Measurements from ENCODE around the gene PDCD5.
A peak's percentile ranks its signal among the peaks of the same experiment; 100 is the strongest.
"Not testable (repeated sequence)": the region's sequence is repeated elsewhere in the genome, so short reads cannot be mapped to it uniquely, and the experiment has no call there.

The PDCD5 gene

GRCh38 chr19:32580353-32580900 lies 563 bp upstream of the PDCD5 start:
- no peak for DNase-seq

DNA sequence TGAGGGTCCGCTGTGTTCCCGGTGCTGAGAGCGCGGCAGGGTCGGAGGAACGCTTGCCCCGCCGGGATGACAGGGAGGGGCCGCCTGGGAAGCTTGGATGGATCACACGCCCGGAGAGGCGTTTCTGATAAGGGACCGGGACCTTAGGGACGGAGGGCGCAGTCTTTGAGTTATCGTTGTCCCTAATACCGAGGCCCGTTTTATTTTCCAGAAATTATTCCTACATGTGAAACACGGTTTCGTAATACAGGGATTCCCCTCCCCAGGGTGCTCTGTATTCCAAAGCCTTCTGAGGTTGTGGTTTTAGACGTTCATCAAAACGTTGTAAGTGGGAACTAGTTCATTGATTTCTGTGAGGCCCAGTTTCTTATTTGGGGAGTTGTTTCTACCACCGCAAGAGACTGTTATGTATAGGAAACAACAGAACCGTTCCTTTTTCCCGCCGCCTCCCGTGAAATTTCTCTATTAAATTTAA lies 752 bp downstream of the PDCD5 start:
- peak; percentile 5 for DNase-seq

- DNase-seq = not testable (repeated sequence)
Measured at GRCh38 chr19:32587747-32588504, 6.9 kb downstream of the PDCD5 start.

DNA sequence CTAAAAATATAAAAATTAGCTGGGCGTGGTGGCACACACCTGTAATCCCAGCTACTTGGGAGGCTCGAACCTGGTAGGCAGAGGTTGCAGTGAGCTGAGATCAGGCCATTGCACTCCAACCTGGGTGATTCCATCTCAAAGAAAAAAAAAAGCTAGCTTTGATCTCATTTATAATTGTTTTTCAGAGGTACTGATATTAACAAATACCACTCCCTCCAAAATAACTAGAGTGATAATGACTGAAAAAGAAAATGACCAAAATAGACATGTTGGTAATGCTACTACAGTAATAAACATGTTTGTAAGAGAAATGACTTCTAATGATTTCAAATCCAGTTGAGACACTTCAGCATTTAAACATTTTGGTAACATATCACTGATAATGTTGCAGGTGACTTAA lies 13.0 kb downstream of the PDCD5 start:
- DNase-seq = no peak

DNA sequence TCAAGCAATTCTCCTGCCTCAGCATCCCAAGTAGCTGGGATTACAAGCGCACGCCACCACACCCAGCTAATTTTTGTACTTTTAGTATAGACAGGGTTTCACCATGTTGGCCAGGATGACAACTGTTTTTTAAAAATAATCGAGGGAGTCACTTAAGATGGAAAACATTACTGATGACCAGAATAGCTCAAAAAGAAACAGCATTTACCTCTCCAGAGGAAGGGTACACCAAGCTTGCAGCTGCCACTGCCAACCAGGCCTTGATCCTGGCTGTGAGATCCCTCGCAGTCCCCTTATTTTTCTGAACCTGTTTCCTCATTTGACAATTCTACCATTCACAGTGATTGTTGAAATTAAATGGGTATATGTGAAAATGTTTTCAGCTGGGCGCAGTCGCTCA lies 14.5 kb downstream of the PDCD5 start:
- DNase-seq = no peak

DNA sequence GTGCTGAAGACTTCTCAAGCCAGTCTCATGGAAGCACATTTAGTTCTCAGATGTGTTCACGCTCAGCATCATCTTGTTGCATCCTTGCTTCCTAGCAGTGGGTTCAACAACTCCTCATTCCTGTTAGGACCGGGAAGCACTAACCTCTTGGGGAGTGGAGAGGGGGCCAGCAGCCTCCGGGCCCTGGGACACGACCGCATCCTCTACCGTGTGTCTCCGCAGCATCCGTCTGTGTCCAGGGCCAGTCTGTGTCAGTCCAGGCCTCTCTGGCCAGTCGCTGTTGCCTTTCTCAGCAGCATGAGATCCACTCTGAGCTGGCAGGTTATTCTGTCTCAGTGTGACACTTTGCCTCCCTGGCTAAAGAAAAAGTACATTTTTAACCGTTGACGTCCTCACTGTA lies 17.0 kb downstream of the PDCD5 start:
- no peak for DNase-seq

DNA sequence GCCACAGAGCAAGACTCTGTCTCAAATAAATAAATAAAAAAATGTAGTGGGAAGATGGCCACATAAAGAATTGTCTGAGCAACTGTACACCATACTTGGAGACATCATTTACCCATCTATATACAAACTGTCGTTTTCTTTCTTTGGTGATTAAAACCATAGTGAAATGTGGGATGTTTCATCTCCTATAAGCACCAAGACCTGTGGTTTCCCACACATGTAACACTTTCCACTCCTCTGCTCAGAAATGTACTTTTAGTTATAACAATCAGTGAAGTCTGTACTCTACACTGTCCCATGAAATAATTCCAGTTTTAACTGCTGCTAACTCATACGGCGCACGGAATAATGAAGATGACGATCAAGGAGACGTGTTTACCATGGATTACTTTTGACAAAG lies 18.3 kb downstream of the PDCD5 start:
- no peak for DNase-seq

GRCh38 chr19:32599736-32600157 lies 18.8 kb downstream of the PDCD5 start:
- peak; percentile 48 for DNase-seq

- no peak for DNase-seq
Measured at GRCh38 chr19:32603961-32604360, 23.0 kb downstream of the PDCD5 start.

DNA sequence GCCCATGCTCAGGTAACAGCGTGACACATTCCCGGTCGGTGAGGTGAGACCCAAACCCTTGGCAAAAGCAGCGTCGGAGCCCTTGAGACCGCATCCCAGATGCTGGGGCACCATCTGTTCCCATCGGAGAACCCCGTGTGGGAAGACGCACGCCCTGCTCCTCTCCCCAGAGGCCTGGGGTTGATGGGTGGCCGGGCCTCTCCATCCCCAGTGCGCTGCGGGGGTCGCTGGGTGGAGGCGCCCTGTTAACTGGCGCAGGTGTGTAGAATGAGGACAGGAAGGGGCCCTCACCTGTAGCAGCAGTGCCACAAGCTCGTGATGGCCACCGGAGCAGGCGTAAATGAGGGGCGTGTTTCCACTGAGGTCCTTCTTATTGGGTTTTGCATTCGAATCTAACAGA lies 24.6 kb downstream of the PDCD5 start:
- no peak for DNase-seq

DNA sequence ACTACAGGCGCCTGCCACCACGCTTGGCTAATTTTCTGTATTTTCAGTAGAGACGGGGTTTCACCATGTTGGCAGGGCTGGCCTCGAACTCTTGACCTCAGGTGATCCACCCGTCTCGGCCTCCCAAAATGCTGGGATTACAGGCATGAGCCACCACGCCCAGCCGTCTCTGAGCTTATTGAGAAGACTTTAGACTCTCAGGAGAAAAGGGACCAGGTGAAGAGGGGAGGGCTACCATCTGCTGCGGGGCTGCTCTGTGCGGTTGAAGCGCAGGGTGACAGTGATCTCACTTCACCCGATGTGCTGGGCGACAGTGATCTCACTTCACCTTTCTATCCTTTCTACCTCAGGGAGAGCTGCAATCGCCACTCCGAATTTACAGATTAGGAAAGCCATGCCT lies 25.3 kb downstream of the PDCD5 start:
- DNase-seq = no peak

GRCh38 chr19:32607479-32607878 lies 26.5 kb downstream of the PDCD5 start:
- DNase-seq = no peak

DNA sequence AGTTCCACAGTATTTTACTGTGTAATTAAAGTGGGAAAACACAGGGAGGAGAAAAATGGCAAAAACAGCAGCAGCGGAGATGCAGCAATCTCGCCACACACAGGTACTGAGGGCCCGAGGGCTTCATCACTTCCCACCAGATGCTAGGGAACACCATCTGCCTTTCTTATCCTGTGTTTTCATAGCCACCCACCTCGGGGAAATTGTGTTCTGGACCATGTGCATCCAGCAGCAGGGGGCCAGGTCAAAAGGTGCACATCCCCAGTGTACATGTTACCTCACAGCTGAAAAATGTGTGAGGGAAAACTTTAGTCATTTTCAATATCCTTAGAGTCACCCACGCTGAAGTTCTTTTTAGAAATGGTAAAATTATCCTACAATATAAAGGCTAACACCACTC lies 30.2 kb downstream of the PDCD5 start:
- DNase-seq = no peak

GRCh38 chr19:32613008-32613407 lies 32.0 kb downstream of the PDCD5 start:
- DNase-seq = no peak

GRCh38 chr19:32614916-32615315 lies 33.9 kb downstream of the PDCD5 start:
- DNase-seq = no peak

DNA sequence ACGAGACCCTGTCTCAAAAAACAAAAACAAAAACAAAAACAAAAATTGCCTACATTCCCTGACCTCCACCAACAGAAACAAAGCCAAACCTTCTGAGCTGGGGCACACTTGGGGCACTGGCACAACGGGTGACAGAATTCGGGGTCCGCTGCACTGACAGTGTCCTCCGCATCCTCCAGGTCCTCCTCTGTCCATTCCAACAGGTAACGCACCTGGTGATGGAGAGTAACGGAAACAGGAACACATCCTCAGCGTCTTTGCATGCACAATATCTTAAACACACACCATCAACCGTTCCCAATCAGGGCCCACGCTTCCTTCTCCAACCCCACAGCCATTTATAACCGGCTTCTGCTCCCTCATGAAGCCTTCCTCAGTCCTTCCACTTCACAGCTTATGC lies 34.6 kb downstream of the PDCD5 start:
- no peak for DNase-seq

- no peak for DNase-seq
Measured at GRCh38 chr19:32619051-32619685, 38.2 kb downstream of the PDCD5 start.

GRCh38 chr19:32622002-32622401 lies 41.0 kb downstream of the PDCD5 start:
- DNase-seq = no peak

GRCh38 chr19:32624410-32624809 lies 43.4 kb downstream of the PDCD5 start:
- DNase-seq = no peak

DNA sequence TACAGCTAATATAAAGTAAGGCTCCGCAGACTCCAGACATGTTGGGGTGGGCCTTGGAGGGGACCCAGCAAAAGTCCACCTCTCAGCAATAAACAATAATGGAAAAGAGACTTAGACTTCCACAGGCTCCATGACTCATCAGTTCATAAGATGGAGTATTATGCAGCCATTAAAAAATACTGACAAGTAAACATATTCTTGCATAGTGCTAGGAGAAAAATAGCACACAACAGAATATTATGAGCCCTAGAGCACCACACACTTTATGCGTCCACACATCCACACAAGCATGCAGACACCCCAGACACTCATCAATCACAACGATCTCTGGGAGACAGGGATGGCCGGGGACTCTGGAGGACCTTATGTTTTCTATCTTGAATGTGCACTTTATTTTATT lies 46.0 kb downstream of the PDCD5 start:
- DNase-seq = no peak

- DNase-seq = no peak
Measured at GRCh38 chr19:32627714-32628270, 46.8 kb downstream of the PDCD5 start.

DNA sequence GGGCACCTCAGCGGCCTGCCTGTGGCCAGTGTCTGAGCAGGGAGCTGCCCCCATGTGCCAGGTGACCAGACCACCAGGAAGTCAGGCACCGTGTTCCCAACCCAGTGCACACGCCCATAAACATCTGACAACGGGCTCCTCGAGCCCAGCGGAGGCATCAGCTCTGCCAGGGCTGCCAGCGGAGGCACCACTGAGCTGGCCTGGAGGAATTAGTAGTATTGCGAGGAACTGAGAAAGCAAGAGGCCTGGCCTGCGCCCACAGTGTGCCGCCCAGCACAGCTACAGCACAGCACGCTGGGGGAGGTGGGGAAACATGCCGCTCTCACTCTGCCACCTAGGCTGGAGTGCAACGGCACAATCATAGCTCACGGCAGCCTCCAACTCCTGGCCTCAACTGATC lies 49.3 kb downstream of the PDCD5 start:
- no peak for DNase-seq

DNA sequence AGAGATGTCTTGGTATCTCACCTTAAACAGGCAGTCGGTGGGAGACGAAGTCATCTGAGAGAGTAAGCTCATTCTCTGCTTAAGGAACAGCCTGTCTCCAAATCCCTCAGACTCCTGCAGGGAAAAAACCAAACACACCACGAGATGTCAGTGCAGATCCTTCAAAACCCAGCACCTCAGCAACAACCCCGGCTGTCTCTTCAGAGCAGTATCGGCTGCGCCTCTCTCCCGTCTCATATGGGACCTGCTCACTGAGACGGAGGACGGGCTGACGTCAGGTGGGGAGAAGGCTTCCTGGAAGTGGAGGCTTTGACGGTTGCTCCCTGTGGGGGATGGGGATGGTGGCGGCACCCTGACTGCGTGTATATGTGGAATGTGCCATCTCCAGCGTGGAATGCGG lies 50.4 kb downstream of the PDCD5 start:
- DNase-seq = no peak
